Astrocyte (in vitro differentiated cells and primary cell): ENCODE data around the gene TOP3A.

Experiments used
- CTCF ChIP-seq: IDR thresholded peaks from 2 replicates; pipeline ENCODE4 v1.5.1; 2011; ENCODE audit warnings: low read depth, mild to moderate bottlenecking, inconsistent platforms, low read length, moderate library complexity; ENCODE audit not compliant: insufficient read depth
- EZH2 ChIP-seq: IDR thresholded peaks from 2 replicates; pipeline ENCODE4 v1.6.1; 2012; ENCODE audit warnings: mild to moderate bottlenecking, low read length, inconsistent platforms; ENCODE audit not compliant: insufficient read depth

DNA sequence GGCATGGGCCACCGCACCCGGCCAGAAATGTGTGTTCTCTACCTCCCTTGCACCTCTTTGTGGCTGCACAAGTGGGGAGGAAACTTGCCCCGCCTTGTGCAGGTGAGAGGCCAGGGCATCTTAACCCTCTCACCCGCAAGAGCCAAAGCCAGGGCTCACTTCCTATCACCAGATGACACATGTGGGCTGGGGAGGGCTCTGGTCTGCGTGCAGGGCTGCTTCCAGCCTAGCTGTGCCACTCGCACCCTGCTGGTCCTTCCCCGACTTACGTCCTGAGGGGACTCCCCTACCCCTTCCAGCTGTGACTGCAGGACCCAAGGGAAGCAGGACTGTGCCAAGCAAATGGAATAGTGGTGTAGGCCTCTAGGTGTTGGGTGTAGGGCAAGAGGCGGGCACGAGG is 47.4 kb downstream of the TOP3A start:
- TF ChIP-seq CTCF: no peak
- TF ChIP-seq EZH2: no peak
